ENCODE data around the gene PLIN1.

PLIN1 gene

DNA sequence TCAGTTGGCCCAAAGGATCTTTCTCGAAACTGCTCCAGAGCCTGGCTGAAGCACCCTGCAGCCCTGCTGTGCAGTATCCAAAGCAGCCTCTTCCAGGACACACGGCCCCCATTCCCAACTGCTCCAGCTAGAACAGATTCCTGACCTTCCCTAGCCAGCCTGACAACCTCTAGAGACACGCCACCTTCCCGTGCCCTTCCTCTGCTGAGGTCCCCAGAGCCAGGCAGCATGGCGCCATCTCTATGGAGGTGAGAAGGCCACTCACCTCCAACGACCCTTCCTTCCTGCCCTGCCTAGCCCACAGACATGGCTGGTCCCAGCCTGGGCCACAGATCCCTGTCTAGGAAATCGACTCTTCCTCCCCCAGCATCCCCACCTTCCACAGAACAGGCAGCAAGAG lies 27.0 kb downstream of the PLIN1 start:
- no peak for DNase-seq

GRCh38 chr15:89649716-89650115 lies 29.5 kb downstream of the PLIN1 start:
- DNase-seq, result no peak

DNA sequence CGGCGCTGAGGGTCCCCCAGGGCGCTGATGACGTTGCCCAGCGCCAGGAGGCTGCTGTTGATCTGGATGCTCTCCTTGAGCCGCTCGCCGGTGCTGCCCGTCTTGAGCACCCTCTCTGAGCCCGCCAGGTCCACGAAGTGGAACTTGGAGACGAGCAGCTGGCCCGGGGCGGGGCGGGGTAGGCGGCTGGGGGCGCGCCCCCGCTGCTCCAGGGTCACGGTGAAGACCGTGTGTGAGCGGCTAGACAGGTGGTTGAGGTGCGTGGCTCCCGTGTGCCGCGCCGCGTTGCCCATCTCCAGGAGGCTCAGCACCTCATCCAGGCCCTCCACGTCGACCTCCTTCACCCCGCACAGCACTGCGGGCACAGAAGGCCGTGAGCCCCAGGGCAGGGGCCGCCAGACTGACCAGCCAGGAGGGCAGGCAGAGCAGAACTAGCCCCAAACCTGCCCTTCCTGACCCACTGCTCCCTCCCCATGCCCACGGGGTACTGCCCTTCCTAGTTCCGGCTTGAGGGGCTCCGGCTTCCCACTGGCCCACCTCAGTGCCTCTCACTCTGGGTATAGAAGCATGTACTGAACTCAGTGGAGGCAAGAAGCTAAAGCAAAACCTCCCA lies 30.0 kb downstream of the PLIN1 start:
- no peak for DNase-seq

DNA sequence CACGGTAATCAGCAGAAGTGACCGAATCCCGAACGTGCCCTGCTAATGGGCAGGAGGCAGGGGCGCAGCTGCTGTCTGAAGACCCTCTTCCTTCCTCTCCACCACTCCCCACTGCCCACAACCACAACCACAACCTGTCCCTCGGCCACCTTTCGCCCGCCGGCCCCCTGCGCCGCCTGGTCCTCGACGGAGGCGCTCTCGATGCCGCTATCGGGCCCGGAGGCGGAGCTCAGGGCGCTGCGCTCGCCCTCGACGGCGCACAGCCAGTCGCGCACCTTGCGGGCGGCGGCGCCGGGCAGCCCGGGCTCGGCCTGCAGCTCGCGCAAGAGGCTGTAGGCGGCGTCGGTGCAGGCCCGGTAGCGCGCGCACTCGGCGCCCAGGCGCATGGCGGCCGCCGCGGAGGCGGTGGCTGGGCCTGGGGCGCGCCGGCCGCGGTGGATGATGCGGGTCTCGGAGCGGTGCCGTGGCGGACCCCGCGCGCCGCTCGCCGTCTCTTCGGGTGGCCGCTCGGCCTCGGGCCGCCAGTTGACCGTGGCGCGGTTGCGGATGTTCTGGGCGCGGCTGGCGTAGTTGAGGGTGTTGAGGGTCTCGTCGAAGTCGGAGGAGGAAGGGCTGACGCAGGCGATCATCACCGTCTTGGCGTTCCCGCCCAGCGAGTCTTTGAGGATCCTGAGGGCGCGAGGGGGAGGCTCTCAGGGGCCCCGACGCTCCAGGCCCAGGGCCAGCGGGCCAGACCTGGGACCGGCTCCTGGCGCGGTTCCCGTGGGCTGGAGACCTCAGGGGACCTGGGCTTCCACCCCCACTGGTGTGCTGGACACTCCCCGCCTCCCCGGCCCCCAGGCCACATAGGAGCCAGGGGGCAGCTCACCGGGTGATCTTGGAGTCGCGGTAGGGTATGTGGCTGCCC lies 30.8 kb downstream of the PLIN1 start:
- DNase-seq, result no peak

DNA sequence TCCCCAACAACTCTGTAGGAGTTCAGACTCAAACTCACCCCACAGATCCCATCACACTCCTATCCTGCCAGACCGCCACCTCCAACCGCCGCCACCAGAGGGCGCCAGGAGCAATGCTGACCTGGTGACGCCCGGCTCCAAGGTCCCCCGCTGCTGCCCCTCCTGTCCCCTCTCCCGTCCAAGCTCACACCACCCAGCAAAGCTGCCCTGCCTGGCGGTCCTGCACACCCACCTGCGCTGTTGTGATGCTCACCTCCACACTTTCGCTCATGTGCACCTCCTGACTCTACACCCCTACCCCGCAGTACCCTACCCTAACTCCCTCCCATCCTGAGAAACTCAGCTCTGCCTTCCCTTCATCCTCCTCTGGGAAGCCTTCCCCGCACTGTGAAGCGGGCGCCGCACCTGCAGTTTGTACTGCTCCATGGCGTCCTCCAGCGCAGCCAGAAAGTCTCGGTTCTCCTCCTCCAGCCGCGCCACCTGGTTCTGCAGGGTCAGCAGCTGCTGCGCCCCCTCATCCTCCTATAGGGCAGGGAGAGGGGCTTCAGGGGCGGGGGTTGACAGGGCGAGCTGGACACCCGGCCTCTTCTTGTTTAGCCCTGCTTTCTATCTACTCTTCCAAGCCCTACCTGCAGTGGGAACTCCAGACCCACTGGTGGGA lies 31.8 kb downstream of the PLIN1 start:
- no peak for DNase-seq

- DNase-seq, result no peak
These were observed 32.6 kb downstream of the PLIN1 start for GRCh38 chr15:89646416-89647141.

DNA sequence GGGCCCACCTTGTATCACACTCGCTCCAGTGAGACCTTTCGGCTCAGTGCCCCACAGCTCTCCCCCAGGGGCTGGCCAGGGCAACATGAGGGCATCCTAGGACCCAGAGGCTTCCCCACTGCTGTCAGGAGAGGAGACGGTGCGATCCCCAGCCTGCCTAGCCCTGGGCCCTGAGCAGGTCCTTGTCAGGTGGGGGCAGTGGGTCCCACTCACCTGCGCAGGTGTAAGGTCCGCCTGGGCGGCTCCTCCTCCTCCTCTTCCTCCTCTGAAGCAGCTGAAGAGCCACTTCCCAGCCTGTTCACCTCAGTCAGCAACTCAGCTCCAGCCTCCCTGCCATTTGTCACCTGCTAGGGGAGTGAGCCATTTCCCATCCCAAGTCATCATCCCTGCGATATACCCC lies 33.5 kb downstream of the PLIN1 start:
- no peak for DNase-seq

DNA sequence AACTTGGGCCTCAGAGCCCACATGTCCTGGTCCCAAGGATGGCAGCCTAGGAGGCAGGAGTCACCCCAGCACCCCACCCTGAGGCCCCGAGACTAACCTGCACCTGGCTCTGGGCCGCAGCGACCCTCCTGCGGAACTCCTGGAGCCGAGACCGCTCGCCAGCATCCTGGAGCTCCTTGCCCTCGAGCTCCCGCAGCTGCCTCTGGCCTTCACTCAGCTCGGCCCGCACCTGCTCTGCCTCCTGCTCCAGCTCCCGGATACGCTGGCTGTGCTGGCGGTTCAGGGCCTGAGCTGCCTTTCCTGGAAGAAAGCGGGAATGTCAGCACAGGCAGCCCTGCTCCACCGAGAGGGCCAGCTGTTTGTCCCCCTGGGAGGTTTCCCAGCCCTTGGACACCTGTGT lies 37.1 kb downstream of the PLIN1 start:
- no peak for DNase-seq

- DNase-seq, result no peak
These were observed 38.1 kb downstream of the PLIN1 start for GRCh38 chr15:89641053-89641452.

- DNase-seq, result no peak
These were observed 38.9 kb downstream of the PLIN1 start for GRCh38 chr15:89640245-89640644.

GRCh38 chr15:89633585-89633984 lies 45.6 kb downstream of the PLIN1 start:
- DNase-seq, result no peak

GRCh38 chr15:89632563-89633430 lies 46.4 kb downstream of the PLIN1 start:
- no peak for DNase-seq

- no peak for DNase-seq
These were observed 47.3 kb downstream of the PLIN1 start for GRCh38 chr15:89631902-89632264.

GRCh38 chr15:89630974-89631901 lies 47.9 kb downstream of the PLIN1 start:
- DNase-seq, result no peak

GRCh38 chr15:89630260-89630659 lies 48.9 kb downstream of the PLIN1 start:
- no peak for DNase-seq

- DNase-seq, result no peak
These were observed 49.3 kb downstream of the PLIN1 start for GRCh38 chr15:89629829-89630228.

- DNase-seq, result no peak
These were observed 50.1 kb downstream of the PLIN1 start for GRCh38 chr15:89628806-89629715.

GRCh38 chr15:89628301-89628700 lies 50.9 kb downstream of the PLIN1 start:
- no peak for DNase-seq

DNA sequence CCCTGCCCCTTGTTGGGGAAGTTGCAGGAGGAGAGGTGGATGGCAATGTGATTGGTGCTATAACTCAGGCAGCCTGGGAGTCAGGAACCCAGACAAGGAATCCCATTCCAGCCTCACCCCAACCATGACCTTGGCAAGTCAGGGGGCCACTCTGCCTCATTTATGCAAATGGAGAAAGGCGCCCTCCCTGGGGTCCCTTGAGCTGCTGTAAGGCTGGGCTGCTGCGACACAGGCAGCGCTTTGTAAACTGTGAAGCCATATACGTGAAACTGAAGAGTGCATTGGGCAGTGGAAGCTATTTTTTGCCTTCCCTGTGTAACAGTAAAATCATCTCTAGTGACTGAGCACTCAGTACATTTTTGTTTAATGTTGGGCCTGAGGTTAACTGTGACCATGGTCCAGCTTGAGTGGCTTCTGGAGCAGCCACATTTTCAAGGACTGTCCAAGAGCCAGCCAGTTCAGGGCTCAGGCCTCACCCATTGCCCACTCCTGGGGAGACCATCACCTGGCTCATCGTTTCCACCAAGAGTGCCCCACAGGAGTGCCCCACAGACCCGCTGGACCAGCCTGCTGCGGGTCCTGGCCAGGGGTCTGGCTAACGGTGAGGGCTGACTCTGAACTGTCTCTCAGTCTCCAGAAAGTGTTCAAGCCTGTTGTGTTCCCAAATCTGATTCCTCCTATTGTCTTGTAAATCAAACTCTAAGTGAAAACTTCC lies 51.8 kb downstream of the PLIN1 start:
- DNase-seq, result no peak
